Activated CD4-positive, alpha-beta T cell treated with anti-CD3 and anti-CD28 coated beads, Interleukin-2, amount 50 U/mL, for 24 hours (primary cell): Measurements from ENCODE around the gene ARHGEF16.

Experiments
- DNase-seq, 2 donors: peaks; one replicate each; pipeline ENCODE4 v3.0.0-alpha.2; 2020; ENCODE audit warnings: low read depth in 1 of 2, low spot score in 1 of 2

The ARHGEF16 gene

DNA sequence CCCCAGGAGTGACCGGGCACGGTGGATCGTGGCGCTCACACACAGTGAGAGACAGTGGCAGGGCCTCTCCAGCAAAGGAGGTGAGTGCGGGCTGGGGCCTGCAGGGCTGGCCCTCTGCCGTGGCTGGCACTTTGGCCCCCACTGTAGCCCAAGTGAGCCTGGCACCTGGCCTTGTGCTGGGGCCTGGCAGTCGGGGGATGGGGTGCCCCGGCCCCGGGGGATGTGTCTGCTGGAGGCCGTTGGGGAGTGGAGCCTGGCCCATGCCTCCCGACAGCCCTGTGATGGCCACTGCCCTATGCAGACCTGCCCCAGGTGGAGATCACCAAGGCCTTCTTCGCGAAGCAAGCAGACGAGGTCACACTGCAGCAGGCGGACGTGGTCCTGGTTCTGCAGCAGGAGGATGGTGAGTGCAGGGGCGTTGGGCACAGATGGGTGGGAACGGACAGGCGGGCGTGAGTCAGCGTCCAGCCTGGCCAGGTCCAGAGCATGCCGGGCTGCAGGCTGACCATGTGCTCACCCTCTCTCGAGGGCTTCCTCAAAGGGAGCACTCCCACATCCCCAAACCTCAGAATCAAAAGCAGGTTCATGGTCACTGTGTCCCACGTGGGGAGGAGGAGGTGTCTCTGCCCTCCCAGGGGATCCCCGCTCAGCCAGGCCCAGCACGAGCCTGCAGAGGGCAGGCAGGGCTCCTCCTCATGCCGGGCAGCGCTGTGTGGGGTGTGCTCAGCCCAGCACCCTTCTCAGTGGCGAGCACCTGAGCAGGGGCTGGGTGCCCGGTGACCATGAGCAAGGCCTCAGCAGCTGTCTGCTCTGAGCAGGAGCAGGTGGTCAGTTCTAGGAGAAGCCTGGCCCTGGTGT, 25.3 kb downstream of the ARHGEF16 start:
- DNase-seq: no peak

DNA sequence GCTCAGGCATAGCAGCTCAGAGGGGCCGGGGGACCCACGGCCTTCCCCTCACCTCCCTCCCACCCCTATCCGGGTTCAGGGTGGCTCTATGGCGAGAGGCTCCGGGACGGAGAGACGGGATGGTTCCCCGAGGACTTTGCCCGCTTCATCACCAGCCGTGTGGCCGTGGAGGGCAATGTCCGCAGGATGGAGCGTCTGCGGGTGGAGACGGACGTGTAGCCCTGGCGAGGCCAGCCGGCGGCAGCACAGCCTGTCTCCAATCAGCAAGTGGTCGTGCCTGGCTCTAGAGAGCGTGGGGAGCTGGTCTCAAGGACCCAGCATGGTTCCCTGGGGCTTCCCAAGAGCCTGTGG, 25.9 kb downstream of the ARHGEF16 start:
- no peak for DNase-seq

DNA sequence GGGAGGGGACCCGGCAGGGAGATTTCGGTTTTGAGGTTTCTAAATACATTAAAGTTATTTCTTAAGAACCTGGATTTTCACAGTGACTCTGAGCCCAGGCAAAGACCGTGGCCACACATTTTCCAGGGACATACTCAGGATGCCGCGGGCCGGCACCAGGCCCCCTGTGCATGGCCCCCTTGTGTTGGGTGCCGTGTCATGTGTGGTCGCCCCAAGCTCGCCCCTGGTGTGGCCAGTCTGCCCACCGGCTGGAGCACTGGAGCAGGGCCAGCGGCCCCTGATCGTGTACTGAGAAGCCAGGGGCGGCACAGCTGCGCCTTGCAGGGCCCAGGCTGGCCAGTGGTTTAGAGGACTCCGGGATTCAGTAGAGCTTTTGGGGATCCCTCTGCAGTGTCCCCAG, 26.6 kb downstream of the ARHGEF16 start:
- no peak for DNase-seq

DNA sequence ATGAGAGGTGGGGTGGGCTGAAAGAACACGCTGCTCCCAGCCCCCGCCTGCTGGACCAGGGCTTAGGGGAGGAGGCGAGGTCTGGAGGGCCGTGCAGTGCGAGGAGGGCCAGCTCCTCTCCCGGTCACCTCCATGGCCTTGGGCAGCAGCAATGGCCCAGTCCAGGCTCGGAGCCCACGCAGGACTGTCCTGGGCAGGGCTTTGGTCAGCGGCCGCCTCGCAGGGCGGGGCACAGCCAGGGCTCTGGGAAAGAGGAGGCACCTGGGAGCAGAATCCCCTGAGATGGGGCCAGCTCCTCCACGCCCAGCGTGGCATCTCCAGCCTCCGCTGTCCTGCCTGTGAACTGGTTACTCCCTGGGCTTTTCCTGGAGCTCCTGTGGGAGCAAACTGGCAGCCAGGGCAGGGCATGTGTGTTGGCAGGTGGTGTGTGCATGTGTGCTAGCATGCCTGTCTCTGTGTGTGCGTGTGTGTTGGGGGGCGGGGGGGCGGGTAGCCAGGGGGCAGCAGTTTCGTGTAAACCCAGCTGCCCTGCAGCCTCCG, 27.4 kb downstream of the ARHGEF16 start:
- DNase-seq: no peak

- no peak for DNase-seq
Observed at GRCh38 chr1:3482378-3482849, 27.9 kb downstream of the ARHGEF16 start.

GRCh38 chr1:3483380-3483779, 28.9 kb downstream of the ARHGEF16 start:
- no peak for DNase-seq

GRCh38 chr1:3483801-3484444, 29.5 kb downstream of the ARHGEF16 start:
- peak in 1 of 2 donors; percentile 20 for DNase-seq

GRCh38 chr1:3485016-3485415, 30.6 kb downstream of the ARHGEF16 start:
- no peak for DNase-seq

DNA sequence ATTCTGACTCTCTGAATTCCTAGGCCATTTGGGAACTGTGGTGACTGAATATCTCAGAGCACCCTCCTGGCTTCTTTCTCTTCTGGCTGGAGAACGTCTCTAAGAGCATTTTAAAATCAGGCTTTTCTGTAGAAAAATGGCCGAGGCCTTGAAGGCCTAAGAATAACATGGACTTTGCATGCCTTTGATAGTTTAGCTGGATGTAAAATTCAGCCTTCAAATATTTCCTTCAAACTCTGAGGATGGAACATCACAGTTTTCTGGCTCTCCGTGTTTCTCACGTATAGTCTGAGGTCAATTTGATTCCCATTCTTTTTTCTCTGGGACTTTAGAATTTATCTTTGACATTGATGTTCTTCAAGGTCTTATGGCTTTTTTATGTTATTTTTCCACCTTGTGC, 34.0 kb downstream of the ARHGEF16 start:
- no peak for DNase-seq

- no peak for DNase-seq
Observed at GRCh38 chr1:3490046-3490745, 35.7 kb downstream of the ARHGEF16 start.

DNA sequence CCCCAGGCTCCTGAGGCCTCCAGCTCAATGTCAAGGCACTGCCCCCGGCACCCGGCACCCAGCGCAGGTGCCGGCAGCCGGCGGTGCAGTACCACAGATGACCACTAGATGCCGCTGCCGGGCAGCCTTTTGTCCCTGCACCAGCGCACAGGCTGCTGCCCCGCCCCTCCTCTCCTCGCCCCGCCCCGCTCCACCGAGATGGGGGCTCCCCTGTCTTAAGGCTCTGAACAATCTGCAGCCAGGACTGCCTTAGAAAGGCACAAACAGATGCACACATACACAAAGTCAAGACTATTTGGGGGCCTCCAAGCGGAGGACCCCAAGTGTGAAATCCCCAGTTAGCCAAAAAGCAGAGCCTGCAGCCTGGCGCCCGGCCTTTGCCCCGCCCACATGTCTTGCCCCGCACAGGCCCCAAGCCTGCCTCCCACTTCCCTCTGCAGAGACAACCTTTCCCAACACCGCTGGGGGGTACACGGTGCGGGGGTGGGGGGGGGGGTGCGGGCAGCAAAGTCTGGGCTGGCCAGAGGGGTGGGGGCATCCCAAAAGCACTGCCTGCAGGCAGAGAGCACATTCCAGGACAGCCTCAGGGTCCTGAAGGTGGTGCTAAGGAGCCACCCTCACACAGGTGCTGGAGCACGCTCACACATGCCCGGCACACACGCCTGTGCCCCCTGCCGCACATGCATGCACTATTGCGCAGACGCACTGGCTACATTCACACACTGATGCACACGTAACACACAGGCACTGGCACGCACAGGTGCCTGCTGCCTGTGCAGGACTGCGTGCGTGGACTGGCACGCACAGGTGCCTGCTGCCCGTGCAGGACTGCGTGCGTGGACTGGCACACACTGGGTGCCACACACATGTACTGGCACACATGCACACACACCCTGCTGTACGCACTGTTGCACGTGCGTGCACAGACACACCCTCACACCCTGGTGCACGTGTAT, 37.1 kb downstream of the ARHGEF16 start:
- peak; percentile 77 to 82 for DNase-seq

GRCh38 chr1:3492545-3493246, 38.2 kb downstream of the ARHGEF16 start:
- DNase-seq: no peak

DNA sequence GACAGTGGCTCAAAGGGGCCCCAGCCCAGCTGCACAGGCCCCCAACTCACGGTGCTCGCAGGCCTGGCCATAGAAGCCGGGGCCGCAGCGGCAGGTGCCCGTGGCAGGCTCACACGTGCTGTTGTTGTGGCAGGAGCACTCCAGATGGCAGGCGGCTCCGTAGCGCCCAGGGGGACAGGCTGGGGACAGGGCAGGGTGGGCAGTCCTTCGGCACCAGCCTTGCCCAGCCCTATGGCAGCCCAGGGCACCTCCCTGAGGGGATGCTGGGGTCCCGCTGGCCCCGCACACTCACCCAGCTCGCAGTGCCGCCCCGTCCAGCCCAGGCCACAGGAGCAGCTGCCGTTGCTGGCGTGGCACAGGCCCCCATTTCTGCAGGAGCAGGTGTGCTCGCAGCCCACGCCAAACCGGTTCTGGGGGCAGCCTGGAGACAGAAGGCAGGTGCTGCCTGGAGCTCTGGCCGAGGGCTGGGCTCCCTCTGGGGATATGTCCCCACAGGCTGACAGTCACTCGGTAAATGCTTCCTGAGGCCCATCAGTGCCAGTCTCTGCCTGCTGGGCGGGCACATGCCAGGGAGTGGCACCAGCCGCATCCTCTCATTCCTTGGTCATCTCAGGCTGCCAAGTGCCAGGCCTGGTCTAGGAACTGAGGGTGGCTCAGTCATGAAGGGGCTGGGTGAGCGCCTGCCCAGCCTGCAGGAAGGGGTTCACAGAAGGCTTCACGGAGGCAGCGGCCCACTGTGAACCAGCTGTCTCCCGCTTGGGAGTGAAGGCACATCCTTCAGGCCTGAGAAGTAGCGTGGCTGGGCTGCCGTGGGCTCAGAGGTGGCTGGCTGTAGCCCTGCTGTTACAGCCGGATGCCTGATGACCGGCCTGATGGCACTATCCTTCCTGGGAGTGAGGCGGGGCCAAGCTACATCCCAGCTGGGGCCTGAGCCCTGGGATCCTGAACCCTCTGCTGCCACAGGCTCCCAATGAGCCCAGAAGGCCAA, 40.1 kb downstream of the ARHGEF16 start:
- DNase-seq: no peak

- no peak for DNase-seq
Observed at GRCh38 chr1:3495776-3496745, 41.6 kb downstream of the ARHGEF16 start.

- no peak for DNase-seq
Observed at GRCh38 chr1:3496916-3497315, 42.5 kb downstream of the ARHGEF16 start.

DNA sequence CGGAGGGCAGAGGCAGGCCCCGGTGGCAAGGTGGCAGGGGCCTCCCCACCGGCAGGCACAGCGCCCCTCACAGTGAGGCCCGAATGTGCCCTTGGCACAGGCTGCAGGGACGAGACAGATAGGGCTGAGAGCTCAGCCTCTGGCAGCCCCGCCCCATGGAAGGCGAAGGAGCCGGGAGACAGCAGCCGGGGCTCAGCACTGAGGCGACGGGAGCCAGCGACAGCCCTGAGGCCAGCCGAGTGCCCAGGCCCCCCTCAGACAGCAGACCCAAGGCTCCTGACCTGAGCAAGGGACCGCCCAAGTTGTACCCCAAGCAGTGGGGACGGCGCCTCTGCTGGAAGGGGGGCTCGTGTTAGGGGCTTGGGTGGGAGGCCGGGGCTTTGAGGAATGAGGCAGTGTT, 43.1 kb downstream of the ARHGEF16 start:
- DNase-seq: no peak

DNA sequence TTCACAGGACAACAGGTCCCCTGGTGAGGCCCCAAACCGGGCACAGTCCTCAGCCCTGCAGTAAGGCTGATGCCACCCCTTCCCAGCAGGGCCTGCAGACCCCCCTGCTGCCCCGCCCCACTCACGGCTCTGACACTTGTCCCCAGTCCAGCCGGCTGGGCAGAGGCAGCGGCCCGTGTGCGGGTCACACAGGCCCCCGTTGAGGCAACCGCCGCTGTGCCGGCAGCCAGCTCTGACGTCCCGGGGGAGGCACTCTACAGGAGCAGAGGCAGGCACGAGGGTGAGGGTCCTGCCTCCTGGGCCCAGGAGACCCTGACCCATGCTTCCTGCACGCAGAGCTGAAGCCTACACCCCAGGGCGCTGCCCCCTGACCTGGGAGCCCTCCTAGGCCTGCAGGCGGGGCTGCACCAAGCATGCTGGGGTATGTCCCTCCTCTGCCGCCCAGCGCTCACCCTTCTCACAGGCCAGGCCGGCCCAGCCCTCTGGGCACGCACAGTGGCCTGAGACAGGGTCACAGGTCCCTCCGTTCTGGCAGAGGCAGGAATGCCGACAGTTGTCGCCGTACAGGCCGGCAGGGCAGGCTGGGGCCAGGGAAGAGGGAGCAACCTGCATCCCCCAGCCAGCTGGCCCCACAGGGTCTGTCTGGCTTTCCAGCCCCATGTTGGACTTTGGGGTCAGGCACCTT, 43.9 kb downstream of the ARHGEF16 start:
- no peak for DNase-seq
